Measurements from ENCODE around the gene ACAD11.
A peak's percentile ranks its signal among the peaks of the same experiment; 100 is the strongest.

The ACAD11 gene, protein sequence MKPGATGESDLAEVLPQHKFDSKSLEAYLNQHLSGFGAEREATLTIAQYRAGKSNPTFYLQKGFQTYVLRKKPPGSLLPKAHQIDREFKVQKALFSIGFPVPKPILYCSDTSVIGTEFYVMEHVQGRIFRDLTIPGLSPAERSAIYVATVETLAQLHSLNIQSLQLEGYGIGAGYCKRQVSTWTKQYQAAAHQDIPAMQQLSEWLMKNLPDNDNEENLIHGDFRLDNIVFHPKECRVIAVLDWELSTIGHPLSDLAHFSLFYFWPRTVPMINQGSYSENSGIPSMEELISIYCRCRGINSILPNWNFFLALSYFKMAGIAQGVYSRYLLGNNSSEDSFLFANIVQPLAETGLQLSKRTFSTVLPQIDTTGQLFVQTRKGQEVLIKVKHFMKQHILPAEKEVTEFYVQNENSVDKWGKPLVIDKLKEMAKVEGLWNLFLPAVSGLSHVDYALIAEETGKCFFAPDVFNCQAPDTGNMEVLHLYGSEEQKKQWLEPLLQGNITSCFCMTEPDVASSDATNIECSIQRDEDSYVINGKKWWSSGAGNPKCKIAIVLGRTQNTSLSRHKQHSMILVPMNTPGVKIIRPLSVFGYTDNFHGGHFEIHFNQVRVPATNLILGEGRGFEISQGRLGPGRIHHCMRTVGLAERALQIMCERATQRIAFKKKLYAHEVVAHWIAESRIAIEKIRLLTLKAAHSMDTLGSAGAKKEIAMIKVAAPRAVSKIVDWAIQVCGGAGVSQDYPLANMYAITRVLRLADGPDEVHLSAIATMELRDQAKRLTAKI

GRCh38 chr3:132659365-132660051 is at the start of gene ACAD11:
Gene ACAD11, minus strand, starts transcription at chr3:132659809. Its CDS starts 58 bp downstream, at chr3:132659751.
- Histone ChIP-seq H3K4me1 (ENCODE audit: control insufficient read depth in 1 of 2, insufficient read depth in 2 of 2, low read length in 2 of 2) (peaks cover 18 to 19% of the 10 kb centered on the region in 2 donors), H3K9me3 (ENCODE audit: control insufficient read depth in 1 of 2, low read length in 2 of 2) (no peaks in the 10 kb centered on the region), H3K27me3 (ENCODE audit: low read depth, low read length) (no peaks in the 10 kb centered on the region), H3K4me3 (ENCODE audit: low read depth in 1 of 2, low read length in 2 of 2) (peak within 1 kb of the TSS; percentile 78 to 95), H3K27ac (ENCODE audit: low read length) (peak within 1 kb of the TSS; percentile 95), H3K36me3 (ENCODE audit: control insufficient read depth in 1 of 2, insufficient read depth in 2 of 2, low read length in 2 of 2) (no peaks in the 10 kb centered on the region)

DNA sequence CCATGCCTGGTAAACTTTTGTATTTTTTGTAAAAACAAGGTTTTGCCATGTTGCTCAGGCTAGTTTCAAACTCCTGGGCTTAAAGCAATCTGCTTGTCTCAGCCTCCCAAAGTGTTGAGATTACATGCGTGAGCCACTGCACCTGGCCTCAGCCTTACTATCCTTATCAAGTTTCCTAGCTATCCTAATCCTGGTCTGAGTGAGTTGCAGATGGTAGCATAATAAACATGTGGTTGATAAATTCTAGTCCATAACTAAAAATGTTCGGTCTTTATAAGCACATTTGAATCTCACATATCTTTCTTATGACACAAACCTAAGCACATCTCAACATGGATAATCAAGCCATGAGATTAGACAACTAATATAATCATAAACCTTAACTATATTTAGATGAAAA is 44.1 kb upstream of the ACAD11 start:
- no peaks in the 10 kb centered on the region for H3K4me1 ChIP-seq (ENCODE audit: control insufficient read depth in 1 of 2, insufficient read depth in 2 of 2, low read length in 2 of 2)
- H3K36me3 ChIP-seq (ENCODE audit: control insufficient read depth in 1 of 2, insufficient read depth in 2 of 2, low read length in 2 of 2) = peaks cover 47 to 67% of the 10 kb centered on the region in 2 donors
- no peak overlapping the region for H3K4me3 ChIP-seq (ENCODE audit: low read depth in 1 of 2, low read length in 2 of 2)
- H3K27ac ChIP-seq (ENCODE audit: low read length) = no peak overlapping the region
- no peaks in the 10 kb centered on the region for H3K27me3 ChIP-seq (ENCODE audit: low read depth, low read length)
- no peaks in the 10 kb centered on the region for H3K9me3 ChIP-seq (ENCODE audit: control insufficient read depth in 1 of 2, low read length in 2 of 2)

- H3K36me3 ChIP-seq (ENCODE audit: control insufficient read depth in 1 of 2, insufficient read depth in 2 of 2, low read length in 2 of 2) = peaks cover 47 to 71% of the 10 kb centered on the region in 2 donors
- no peaks in the 10 kb centered on the region for H3K4me1 ChIP-seq (ENCODE audit: control insufficient read depth in 1 of 2, insufficient read depth in 2 of 2, low read length in 2 of 2)
- H3K9me3 ChIP-seq (ENCODE audit: control insufficient read depth in 1 of 2, low read length in 2 of 2) = no peaks in the 10 kb centered on the region
- H3K4me3 ChIP-seq (ENCODE audit: low read depth in 1 of 2, low read length in 2 of 2) = no peak overlapping the region
- H3K27me3 ChIP-seq (ENCODE audit: low read depth, low read length) = no peaks in the 10 kb centered on the region
- H3K27ac ChIP-seq (ENCODE audit: low read length) = no peak overlapping the region
Observed at GRCh38 chr3:132695422-132695821, 35.8 kb upstream of the ACAD11 start.

- Histone ChIP-seq H3K36me3 (ENCODE audit: control insufficient read depth in 1 of 2, insufficient read depth in 2 of 2, low read length in 2 of 2) (peaks cover 45 to 71% of the 10 kb centered on the region in 2 donors), H3K4me1 (ENCODE audit: control insufficient read depth in 1 of 2, insufficient read depth in 2 of 2, low read length in 2 of 2) (no peaks in the 10 kb centered on the region), H3K4me3 (ENCODE audit: low read depth in 1 of 2, low read length in 2 of 2) (no peak overlapping the region), H3K27me3 (ENCODE audit: low read depth, low read length) (no peaks in the 10 kb centered on the region), H3K9me3 (ENCODE audit: control insufficient read depth in 1 of 2, low read length in 2 of 2) (no peaks in the 10 kb centered on the region), H3K27ac (ENCODE audit: low read length) (no peak overlapping the region)
Observed at GRCh38 chr3:132694991-132695390, 35.4 kb upstream of the ACAD11 start.

GRCh38 chr3:132690040-132690439 is 30.4 kb upstream of the ACAD11 start:
- Histone ChIP-seq H3K9me3 (ENCODE audit: control insufficient read depth in 1 of 2, low read length in 2 of 2) (no peaks in the 10 kb centered on the region), H3K4me1 (ENCODE audit: control insufficient read depth in 1 of 2, insufficient read depth in 2 of 2, low read length in 2 of 2) (no peaks in the 10 kb centered on the region), H3K36me3 (ENCODE audit: control insufficient read depth in 1 of 2, insufficient read depth in 2 of 2, low read length in 2 of 2) (peaks cover 58 to 63% of the 10 kb centered on the region in 2 donors), H3K4me3 (ENCODE audit: low read depth in 1 of 2, low read length in 2 of 2) (no peak overlapping the region), H3K27ac (ENCODE audit: low read length) (no peak overlapping the region), H3K27me3 (ENCODE audit: low read depth, low read length) (no peaks in the 10 kb centered on the region)

GRCh38 chr3:132682201-132682600 is 22.6 kb upstream of the ACAD11 start:
- no peaks in the 10 kb centered on the region for H3K4me1 ChIP-seq (ENCODE audit: control insufficient read depth in 1 of 2, insufficient read depth in 2 of 2, low read length in 2 of 2)
- no peaks in the 10 kb centered on the region for H3K27me3 ChIP-seq (ENCODE audit: low read depth, low read length)
- no peak overlapping the region for H3K4me3 ChIP-seq (ENCODE audit: low read depth in 1 of 2, low read length in 2 of 2)
- H3K27ac ChIP-seq (ENCODE audit: low read length) = no peak overlapping the region
- H3K9me3 ChIP-seq (ENCODE audit: control insufficient read depth in 1 of 2, low read length in 2 of 2) = no peaks in the 10 kb centered on the region
- peaks cover 33 to 40% of the 10 kb centered on the region in 2 donors for H3K36me3 ChIP-seq (ENCODE audit: control insufficient read depth in 1 of 2, insufficient read depth in 2 of 2, low read length in 2 of 2)

GRCh38 chr3:132681421-132681820 is 21.8 kb upstream of the ACAD11 start:
- Histone ChIP-seq H3K4me1 (ENCODE audit: control insufficient read depth in 1 of 2, insufficient read depth in 2 of 2, low read length in 2 of 2) (no peaks in the 10 kb centered on the region), H3K9me3 (ENCODE audit: control insufficient read depth in 1 of 2, low read length in 2 of 2) (no peaks in the 10 kb centered on the region), H3K27me3 (ENCODE audit: low read depth, low read length) (no peaks in the 10 kb centered on the region), H3K27ac (ENCODE audit: low read length) (no peak overlapping the region), H3K36me3 (ENCODE audit: control insufficient read depth in 1 of 2, insufficient read depth in 2 of 2, low read length in 2 of 2) (peaks cover 40 to 47% of the 10 kb centered on the region in 2 donors), H3K4me3 (ENCODE audit: low read depth in 1 of 2, low read length in 2 of 2) (no peak overlapping the region)

DNA sequence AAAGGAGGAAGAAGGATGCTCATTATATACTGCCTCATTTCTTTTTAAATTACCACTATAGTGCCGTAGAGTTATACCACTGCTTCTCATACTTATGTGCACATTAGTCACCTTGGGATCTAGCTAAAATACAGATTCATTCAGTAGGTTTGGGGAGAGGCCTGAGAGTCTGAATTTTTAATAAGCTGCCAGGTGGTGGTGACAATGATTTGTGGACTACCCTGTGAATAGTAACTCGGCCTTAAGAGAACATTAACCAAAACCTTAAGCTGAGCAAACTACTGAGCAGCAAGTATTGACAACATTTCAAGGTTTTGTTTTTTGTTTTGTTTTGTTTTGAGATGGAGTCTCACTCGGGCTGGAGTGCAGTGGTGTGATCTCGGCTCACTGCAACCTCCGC is 20.3 kb upstream of the ACAD11 start:
- Histone ChIP-seq H3K36me3 (ENCODE audit: control insufficient read depth in 1 of 2, insufficient read depth in 2 of 2, low read length in 2 of 2) (peaks cover 37 to 46% of the 10 kb centered on the region in 2 donors), H3K27ac (ENCODE audit: low read length) (no peak overlapping the region), H3K4me1 (ENCODE audit: control insufficient read depth in 1 of 2, insufficient read depth in 2 of 2, low read length in 2 of 2) (no peaks in the 10 kb centered on the region), H3K27me3 (ENCODE audit: low read depth, low read length) (no peaks in the 10 kb centered on the region), H3K9me3 (ENCODE audit: control insufficient read depth in 1 of 2, low read length in 2 of 2) (no peaks in the 10 kb centered on the region), H3K4me3 (ENCODE audit: low read depth in 1 of 2, low read length in 2 of 2) (no peak overlapping the region)

- Histone ChIP-seq H3K9me3 (ENCODE audit: control insufficient read depth in 1 of 2, low read length in 2 of 2) (no peaks in the 10 kb centered on the region), H3K4me3 (ENCODE audit: low read depth in 1 of 2, low read length in 2 of 2) (no peak overlapping the region), H3K4me1 (ENCODE audit: control insufficient read depth in 1 of 2, insufficient read depth in 2 of 2, low read length in 2 of 2) (no peaks in the 10 kb centered on the region), H3K27ac (ENCODE audit: low read length) (no peak overlapping the region), H3K36me3 (ENCODE audit: control insufficient read depth in 1 of 2, insufficient read depth in 2 of 2, low read length in 2 of 2) (peaks cover 33 to 37% of the 10 kb centered on the region in 2 donors), H3K27me3 (ENCODE audit: low read depth, low read length) (no peaks in the 10 kb centered on the region)
Observed at GRCh38 chr3:132675408-132675807, 15.8 kb upstream of the ACAD11 start.

DNA sequence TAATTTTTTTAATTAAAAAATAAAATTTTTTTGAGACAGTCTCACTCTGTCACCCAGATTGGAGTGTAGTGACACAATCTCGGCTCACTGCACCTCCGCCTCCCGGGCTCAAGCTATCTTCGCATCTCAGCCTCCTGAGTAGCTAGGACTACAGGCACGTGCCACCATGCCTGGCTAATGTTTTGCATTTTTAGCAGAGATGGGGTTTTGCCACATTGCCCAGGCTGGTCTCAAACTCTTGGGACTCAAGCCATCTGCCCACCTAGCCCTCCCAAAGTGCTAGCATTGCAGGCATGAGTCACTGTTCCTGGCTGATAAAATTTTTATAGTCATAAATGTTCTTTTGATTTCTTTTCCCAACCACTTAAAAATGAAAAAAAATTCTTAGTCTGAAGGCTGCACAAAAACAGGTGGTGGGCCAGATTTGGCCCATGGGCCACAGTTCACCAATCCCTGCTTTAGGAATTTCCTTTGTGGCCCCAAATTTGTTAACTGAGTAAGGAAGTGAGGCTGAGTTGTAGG is 9.7 kb upstream of the ACAD11 start:
- peaks cover 9 to 14% of the 10 kb centered on the region in 2 donors for H3K36me3 ChIP-seq (ENCODE audit: control insufficient read depth in 1 of 2, insufficient read depth in 2 of 2, low read length in 2 of 2)
- no peaks in the 10 kb centered on the region for H3K4me1 ChIP-seq (ENCODE audit: control insufficient read depth in 1 of 2, insufficient read depth in 2 of 2, low read length in 2 of 2)
- H3K27me3 ChIP-seq (ENCODE audit: low read depth, low read length) = no peaks in the 10 kb centered on the region
- H3K9me3 ChIP-seq (ENCODE audit: control insufficient read depth in 1 of 2, low read length in 2 of 2) = no peaks in the 10 kb centered on the region
- H3K27ac ChIP-seq (ENCODE audit: low read length) = no peak overlapping the region
- no peak overlapping the region for H3K4me3 ChIP-seq (ENCODE audit: low read depth in 1 of 2, low read length in 2 of 2)

DNA sequence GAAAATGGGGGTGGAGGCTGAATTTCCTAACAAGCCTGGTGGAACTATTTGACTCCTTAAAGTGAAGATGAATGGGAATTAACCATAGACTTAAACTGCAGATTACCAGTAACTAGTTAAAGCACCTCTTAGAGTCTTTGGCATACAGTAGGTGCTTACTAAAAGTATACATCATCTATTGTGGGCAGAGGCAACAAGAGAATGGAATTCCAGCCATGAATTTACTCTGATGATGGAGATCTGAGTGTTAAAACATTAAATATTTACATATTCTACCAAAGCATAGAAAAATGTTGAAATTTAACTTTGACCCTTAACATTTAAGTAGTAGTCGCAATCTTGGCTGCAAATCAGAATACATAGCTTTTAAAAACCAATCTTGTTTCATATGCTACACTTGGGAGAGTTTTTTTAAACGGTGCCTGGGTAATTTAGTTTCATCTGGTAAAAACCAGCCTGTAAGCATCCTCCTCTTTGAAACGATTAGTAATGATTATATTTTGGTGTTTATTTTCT is 5.7 kb upstream of the ACAD11 start:
- Histone ChIP-seq H3K4me1 (ENCODE audit: control insufficient read depth in 1 of 2, insufficient read depth in 2 of 2, low read length in 2 of 2) (peaks cover 11 to 13% of the 10 kb centered on the region in 2 donors), H3K9me3 (ENCODE audit: control insufficient read depth in 1 of 2, low read length in 2 of 2) (no peaks in the 10 kb centered on the region), H3K4me3 (ENCODE audit: low read depth in 1 of 2, low read length in 2 of 2) (no peak overlapping the region), H3K27ac (ENCODE audit: low read length) (no peak overlapping the region), H3K36me3 (ENCODE audit: control insufficient read depth in 1 of 2, insufficient read depth in 2 of 2, low read length in 2 of 2) (peaks cover 0 to 5% of the 10 kb centered on the region in 2 donors), H3K27me3 (ENCODE audit: low read depth, low read length) (no peaks in the 10 kb centered on the region)

Measured in muscle layer of duodenum (tissue), 2 donors.